Activated CD8-positive, alpha-beta memory T cell treated with anti-CD3 and anti-CD28 coated beads for 24 hours (primary cell): ENCODE data around the gene DCDC2B.
"Not testable (repeated sequence)": the region's sequence is repeated elsewhere in the genome, so short reads cannot be mapped to it uniquely, and the experiment has no call there.

Source experiments
- DNase-seq: peaks from one replicate; pipeline ENCODE4 v3.0.0-alpha.2; 2020

The DCDC2B gene

DNA sequence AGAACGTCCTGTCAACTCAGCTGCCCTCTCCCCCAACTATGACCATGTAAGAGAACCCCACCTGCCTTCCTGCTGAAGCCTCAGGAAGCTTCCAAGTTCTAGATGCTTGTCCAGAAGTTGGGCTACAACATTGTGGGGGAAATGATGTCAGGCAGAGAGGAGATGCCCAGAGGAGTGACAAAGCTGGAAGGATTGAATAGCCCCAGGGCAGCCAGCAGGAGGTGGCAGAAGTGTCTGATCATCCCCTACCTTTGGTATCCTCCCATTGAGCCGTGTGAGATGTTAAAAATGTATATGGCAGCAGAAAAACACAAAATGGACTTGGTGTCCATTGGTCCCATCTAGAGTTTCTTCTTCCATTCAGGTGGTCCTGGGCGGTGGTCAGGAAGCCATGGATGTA, 19.9 kb downstream of the DCDC2B start:
- DNase-seq = no peak

DNA sequence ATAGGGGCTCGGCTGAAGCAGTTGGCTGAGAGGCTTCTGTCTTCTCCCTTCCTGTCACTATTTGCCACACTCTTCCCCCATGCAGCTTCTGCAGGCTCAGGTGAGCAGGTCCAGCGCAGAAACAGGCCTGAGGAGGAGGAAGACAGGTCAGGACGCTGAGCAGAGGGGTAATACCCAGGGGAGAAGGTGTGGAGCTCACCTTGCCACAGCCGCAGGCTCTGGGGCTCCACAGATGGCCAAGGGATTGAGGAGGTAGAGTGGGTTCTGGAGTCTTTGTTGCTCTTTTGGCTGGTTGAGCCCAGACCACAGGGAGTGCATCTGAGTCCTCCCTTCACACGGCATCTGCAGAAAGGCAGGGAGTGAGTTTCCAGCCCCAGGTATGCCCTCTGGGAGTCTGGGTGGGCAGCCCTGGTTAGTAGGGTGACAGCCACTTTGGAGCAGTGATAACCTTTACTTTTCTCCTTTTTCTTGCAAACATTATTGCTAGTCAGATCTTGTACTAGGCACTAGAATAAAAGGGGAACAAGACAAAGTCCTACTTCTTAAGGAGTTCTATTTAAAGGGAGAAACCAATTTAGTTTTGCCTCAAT, 23.0 kb downstream of the DCDC2B start:
- DNase-seq = no peak

DNA sequence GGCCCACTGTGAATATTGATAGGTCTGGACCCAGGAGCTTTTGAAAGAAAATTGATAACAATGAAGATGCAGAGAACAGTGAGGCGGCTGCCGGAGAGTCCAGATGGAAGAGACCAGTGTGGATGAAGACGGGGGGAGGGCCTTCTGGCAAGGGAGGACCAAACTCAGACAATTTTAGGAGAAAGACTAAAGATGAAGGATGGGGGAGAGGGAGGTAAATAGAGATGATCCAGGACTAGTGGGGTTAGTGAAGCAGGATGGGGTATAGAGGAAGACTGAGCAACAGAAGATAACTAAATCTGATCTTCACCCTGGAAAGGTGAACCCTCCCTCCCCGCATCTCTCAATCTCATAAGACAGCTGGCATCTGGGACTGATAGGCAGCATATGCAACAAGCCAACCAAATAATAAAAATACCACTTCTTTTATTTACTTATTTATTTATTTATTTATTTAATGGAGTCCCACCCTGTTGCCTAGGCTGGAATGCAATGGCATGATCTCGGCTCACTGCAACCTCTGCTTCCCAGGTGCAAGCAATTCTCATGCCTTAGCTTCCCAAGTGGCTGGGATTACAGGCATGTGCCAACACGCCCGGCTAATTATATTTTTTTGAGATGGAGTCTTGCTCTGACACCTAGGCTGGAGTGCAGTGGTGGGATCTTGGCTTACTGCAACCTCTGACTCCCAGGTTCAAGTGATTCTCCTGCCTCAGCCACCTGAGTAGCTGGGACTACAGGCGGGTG, 23.8 kb downstream of the DCDC2B start:
- no peak for DNase-seq

DNA sequence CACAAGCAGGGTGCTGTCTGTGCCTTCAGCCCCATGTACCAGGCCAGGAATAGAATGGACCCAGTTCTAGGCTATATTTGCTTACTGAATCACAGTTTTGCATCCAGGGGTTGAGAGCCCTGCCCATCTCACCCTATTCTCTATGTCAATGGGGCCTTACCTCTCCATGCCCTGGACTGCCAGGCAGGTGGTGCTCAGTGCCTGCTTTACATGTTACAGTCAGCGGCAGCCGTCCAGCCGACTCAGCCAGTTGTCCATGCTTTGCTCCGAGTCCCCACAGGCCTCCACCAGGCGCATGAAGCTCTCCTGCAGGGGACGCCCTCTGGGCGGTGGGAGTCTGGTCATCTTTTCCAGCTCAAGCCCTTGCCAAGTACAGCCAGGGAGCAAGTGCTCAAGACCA, 25.9 kb downstream of the DCDC2B start:
- no peak for DNase-seq

DNA sequence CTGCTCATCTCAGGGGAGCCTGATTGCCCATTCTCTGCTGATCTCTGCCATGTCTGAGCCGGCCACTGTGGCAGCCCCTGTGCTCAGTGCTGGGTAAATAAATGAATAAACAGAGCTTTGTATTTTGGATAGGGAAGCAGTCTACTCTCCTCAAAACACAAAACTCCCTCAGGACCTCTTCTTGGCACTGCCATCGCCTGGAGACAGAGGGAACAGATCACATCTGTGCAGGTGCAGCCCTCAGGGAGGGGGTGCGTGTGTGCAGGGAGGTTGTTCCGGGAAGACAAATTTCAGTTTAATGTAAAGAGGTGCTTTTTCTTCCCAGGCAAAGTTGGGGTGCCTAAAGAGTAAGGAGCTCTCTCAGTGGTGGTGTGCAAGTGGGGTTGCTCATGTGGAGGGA, 30.4 kb downstream of the DCDC2B start:
- DNase-seq = no peak

DNA sequence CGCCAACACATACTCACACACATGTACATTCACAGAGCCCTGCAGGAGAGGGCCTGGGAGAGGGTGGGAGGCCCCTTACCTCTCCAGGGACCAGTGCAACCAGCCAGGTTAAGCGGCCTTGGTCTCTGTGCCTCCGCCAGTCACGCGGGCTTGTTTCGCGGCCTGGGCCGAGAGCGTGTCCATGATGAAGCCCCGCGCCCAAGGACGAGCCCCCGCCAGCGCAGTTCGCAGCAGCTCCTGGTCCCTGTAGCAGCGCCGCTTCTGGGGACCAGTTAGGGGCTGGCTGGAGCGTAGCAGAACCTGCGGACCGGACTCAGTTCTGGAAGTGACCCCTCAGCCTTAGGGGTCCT, 30.9 kb downstream of the DCDC2B start:
- DNase-seq = no peak

DNA sequence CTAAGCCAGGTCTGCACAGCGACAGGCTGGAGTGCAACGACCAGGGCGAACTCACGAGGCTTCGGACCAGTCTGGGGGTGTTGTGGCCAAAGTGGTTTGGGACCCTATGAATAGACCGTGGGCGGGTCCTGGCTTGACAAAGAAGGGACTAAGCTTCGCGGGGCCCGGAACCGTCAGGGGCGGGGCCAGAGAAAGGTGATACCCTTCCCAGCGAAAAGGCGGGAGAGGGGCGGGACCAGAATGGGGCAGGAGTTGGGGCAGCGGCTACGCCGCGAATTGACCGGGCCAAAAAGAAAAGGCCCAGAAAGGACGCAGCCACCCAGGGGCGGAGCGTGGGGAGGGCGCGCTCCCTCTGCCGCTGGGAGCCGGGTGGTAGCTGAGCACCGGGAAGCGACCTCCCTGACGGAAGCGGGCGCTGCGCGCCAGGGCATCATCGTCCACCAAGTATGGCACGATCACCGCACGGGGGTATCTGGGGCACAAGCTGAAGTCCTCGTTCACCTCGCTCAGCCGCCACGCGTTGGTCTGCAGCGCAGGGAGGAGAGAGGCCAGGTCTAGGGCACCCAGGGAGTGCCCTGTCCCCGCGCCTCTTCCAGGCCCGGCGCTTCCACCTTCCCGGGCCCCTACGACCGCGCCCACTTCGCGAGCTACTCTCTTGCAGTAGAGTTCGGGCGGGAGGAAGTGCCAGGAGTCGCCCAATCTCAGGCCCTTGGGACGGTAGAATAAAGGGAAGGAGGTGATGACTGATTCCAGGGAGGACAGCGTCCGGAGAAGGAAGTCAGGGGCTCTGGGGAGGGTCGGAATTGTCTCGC, 31.5 kb downstream of the DCDC2B start:
- peak; percentile 80 for DNase-seq

DNA sequence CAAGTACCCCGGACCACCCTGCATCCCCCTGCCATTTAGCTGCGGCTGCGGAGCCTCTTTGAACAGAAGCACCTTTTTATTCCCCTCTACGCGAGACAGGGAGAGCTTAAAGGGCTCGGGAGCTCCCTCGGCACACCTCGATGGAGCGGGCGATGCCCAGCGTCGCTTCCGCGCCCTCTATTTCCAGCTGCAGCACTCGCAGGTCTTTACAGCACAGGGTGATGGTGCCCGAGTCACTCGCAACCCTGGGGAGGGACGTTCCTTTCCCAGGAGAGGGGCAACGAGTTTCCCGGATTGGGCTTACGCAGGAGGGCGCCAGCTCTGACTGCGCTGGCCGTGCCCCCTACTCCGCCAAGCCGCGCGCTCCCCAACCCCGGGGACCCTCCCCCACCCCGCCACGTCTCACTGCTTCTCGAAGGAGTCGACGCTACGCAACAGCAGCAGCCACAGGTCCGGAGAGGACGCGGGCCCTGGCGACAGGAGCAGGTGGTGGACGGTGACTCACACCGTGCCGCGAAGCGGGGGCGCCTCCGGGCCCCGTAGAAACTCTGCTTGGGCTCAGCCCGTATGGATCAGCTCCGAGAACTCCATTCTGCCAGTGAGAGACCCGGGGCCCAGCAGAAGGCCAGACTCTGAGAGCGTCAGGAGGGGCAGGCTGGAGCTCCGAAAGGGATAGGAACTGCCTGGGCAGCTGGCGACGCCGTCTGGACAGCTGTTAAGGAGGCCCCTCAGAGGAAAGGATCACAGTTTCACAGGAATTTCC, 32.3 kb downstream of the DCDC2B start:
- DNase-seq = peak; percentile 75

DNA sequence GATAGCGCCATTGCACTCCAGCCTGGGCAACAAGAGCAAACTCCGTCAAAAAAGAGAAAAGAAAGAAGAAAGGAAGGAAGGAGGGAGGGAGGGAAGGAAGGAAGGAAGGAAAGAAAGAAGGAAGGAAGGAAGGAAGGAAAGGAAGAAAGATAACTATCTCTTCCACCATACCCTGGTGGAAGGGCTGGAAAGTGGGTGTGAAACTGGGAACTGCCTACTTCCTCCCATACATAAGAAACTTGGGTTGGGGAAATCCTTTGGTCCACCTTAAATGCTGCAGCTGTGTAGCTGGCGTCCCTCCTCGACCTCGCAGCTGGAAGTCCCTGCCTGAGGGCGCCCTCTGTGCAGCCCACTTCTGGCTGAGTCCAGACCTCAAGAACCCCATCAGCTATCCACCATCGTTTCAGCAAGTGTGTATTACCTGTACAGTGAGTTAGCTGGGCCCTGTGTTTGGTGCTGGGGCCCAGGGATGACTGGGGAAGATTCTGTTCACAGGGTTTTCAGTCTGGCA, 33.5 kb downstream of the DCDC2B start:
- DNase-seq = no peak

DNA sequence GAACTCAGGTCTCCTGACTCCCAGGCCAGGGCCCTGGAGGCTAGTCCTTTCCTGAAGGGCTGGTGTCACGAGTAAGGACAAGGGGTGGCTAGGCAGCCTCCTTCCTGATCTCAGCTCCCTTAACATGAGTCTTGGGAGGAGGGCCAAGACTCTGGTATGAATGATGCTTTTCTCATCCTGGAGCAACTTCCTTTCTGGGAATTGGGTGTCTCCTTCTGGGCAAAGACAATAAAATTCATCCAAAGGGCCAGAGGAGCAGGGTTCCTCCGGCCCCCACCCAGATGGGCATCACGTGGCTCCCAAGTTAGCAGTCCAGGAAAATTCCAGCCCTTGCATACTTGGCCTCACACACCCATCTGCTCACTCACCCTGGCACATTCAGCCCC, 38.0 kb downstream of the DCDC2B start, which contains the start of gene FAM167B:
Gene FAM167B (plus strand): TSS at position 335 of the 386 bp plus-strand sequence. CDS start 200 bp downstream, outside the sequence.
- DNase-seq = no peak

DNA sequence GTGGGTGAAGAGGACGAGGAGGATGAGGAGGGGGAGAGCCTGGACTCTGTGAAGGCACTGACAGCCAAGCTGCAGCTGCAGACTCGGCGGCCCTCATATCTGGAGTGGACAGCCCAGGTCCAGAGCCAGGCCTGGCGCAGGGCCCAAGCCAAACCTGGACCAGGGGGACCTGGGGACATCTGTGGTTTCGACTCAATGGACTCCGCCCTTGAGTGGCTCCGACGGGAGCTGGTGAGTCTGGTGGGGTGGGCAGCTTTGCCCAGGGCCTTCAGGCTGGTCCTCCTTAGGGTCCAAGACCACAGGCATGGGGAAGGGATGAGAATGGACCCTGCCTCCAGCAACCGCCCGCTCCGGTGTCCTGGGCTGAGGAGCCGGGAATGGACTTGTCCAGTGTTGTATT, 38.6 kb downstream of the DCDC2B start:
- DNase-seq = no peak

DNA sequence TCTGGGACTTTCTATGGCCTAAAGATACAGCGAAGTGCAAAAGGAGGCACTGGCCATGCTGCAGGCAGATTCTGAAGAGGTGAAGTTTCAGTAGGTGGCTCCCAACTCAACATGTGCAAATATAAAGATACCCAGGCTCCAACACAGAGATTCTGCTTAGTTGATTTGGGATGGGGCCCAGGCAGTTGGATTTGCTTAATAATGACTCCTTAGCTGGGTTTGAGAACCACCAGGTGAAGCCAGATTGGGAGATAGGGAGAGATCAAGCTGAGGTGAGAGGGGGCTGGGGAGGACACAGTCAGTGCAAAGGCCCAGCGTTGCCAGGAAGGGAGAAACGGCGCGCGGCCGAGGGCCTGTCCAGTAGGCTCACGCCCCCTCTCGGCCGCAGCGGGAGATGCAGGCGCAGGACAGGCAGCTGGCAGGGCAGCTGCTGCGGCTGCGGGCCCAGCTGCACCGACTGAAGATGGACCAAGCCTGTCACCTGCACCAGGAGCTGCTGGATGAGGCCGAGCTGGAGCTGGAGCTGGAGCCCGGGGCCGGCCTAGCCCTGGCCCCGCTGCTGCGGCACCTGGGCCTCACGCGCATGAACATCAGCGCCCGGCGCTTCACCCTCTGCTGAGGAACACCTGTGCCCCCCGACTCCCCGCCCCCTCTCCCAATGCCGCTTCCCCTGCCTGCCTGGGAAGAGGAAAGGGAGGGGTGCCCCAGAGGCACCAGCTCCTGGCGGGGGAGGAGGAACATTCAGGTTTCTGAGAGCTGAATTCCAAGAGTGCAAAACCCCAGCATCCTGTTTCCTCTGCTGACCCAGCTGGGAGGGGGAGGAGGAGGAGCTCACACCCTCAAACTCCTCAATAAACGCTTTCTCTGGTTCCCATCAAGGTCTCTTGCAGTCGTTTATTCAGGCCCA, 39.3 kb downstream of the DCDC2B start:
- DNase-seq = peak; percentile 91

DNA sequence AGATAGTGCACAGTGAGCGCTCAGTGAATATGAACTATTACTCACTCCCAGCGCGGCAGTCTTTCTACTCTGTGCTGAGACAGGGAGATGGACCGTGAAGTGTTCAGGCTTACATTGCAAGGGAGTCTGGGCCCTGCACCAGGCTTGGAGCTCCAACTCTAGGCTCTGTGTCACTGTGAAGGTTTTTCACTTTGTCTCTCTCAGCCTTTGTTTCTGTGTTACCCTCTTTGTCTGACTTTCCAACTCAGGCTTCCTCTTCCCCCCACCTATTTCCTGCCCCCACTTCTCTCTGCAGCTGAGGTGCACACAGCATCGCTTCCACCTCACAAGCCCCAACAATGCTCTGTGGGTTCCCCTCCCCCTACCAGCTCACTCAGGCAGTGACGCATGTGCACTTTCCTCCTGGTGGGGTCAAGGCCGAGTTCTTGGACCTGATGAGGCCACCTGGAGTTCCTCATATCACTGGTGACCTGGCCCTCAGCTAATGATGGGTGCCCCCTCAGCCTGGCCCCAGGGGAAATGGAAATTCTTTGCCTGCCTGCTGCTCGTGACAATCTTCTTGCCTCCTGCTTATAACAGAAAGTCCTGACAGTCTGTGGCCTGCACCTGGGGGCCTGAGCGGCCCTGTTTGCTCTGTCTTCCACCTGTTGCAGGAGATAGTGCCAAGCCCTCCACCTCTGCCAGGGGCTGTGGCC, 41.1 kb downstream of the DCDC2B start:
- peak; percentile 90 for DNase-seq

DNA sequence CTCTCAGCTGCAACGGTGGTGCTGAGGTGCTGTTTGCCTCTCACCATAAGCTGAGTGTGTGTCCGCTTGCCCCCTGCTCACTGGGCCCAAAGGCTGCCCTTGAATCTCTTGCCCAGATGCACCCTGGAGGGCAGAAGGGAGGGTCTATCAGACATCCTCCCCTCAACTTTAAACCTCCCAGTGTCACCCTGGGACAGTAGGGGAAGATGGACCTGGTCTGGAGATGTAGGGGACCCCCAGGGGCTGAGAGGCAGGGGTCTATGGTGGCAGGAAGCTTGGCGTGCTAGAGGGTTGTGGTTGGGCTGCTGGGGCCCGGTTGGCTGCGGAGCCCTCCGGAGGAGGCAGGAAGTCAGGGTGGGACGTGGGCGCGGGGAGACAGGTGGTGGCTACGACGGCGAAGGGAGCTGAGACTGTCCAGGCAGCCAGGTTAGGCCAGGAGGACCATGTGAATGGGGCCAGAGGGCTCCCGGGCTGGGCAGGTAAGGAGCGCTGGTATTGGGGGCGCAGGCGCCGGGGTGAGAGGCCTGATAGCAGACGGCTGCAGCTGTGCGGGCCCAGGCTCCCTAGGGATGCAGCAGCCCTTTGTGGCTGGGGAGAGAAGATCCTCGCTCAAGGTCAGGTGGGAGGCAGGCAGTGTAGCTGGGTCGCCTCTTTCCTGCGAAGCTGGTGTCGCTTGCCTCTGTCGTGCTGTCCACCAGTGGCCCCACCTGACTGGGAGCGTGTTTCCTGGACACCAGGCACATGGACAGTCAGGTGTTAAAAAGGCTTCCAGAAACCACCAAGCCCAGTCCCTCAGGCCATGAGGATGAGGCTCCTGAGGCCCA, 42.2 kb downstream of the DCDC2B start, which contains the start of gene LCK:
Gene LCK (plus strand): TSS at position 373 of the 824 bp plus-strand sequence. CDS start 23,065 bp downstream, outside the sequence.
- peak; percentile 90 for DNase-seq

DNA sequence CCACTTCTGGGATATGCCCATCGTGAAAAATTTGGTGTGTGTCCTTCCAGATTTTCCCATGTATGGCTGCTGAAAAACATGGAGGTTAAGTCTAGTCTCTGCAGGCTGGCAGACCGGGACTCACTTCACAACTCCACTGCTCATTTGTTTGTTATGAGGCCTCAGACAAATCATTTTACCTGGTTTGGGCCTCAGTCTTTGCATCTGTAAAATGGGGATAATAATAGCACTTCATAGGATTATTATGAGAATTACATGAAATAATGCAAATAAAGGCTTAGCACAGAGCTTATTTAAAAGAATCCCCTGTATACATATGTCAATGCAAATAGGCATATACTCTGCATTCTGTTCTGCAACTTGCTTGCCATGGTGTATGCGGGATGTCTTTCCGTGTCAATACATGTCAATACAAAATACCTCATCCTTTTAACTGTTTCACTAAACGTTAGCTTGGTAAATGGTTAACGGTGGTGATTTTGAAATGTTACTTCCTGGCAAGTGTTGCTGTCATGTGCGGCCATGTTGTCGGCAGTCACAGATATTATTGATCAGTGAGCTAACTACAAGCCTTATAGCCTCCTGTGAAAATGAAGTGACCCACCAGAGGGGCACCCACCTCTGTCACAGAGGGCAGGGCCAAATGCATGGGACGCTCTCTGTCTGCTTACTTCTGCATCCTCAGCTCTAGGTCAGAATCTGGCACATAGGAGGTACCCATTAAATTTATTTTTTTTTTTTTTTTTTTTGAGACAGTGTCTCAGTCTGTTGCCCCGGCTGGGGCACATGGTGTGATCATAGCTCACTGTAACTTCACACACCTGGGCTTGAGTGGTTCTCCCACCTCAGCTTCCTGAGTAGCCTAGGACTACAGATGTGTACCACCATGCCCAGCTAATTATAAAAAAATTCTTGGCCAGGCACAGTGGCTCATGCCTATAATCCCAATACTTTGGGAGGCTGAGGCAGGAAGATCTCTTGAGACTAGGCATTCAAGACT, 46.5 kb downstream of the DCDC2B start:
- peak; percentile 63 for DNase-seq

DNA sequence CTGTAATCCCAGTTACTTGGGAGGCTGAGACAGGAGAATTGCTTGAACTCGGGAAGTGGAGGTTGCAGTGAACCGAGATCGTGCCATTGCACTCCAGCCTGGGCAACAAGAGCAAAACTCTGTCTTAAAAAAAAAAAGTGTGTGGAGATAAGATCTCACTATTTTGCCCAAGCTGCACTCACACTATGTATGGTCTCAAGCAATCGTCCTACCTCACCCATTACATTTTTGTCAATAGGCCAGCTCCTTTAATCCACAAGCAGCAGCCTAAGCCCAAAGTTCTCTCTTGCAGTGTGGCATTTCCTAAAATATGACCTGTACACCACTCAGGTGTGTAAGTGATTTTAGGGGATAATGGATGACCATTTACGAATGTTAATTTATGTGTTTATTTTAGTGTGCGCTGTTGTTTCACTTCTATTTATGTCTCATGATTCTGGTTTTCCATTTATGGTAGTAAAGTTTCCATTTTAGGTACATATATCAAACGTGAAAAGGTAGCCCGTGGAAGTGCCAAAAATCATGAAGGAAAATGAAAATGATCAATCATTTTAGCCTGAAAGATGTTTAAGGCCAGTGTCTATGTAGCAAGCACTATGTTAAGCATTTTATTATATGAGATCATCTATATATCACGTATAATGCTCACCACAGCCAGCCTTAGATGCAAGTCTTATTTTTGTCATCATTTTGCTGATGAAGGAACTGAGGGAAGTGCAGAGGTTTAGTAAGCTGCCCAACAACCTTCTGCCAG, 47.8 kb downstream of the DCDC2B start:
- DNase-seq = no peak

DNA sequence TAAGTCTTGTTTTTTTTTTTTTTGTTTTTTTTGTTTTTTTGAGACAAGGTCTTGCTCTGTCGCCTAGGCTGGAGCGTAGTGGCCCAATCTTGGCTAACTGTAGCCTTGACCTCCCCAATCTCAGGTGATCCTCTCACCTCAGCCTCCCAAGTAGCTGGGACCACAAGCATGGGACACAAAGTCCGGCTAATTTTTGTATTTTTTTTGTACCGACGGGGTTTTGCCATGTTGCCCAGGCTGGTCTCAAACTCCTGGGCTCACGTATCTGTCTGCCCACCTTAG, 48.3 kb downstream of the DCDC2B start:
- DNase-seq = no peak

DNA sequence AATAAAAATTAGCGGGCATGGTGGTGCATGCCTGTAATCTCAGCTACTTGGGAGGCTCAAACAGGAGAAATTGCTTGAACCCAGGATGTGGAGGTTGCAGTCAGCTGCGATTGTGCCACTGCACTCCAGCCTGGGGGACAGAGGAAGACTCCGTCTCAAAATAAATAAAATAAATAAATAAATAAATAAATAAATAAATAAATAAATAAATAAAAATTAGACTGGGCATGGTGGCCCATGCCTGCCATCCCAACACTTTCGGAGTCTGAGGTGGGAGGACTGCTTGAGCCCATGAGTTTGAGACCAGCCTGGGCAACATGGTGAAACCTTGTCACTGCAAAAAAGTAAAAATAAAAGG, 54.3 kb downstream of the DCDC2B start:
- not testable (repeated sequence) for DNase-seq
